Neuronal stem cell (in vitro differentiated cells): ENCODE results near the gene AAGAB.

ENCODE experiments used
- DNase-seq: peaks from one replicate; pipeline ENCODE4 v3.0.0-alpha.2; 2013; ENCODE audit warnings: low spot score
- H2AFZ ChIP-seq: one replicate; pipeline ENCODE4 v1.6.1; 2013; ENCODE audit warnings: mild to moderate bottlenecking, low read length, inconsistent platforms
- H2AK5ac ChIP-seq: 2 replicates; pipeline ENCODE4 v1.6.1; 2013; ENCODE audit warnings: low read depth, mild to moderate bottlenecking, inconsistent platforms, low read length, moderate library complexity, mixed read lengths
- H2BK120ac ChIP-seq: 2 replicates; pipeline ENCODE4 v1.6.1; 2013; ENCODE audit warnings: low read depth, mild to moderate bottlenecking, inconsistent platforms, low read length, moderate library complexity, mixed read lengths
- H2BK12ac ChIP-seq: one replicate; pipeline ENCODE4 v1.6.1; 2013; ENCODE audit warnings: low read length, inconsistent platforms
- H2BK15ac ChIP-seq: 2 replicates; pipeline ENCODE4 v1.6.1; 2013; ENCODE audit warnings: mild to moderate bottlenecking, low read length, inconsistent platforms, mixed read lengths
- H2BK5ac ChIP-seq: one replicate; pipeline ENCODE4 v1.6.1; 2013; ENCODE audit warnings: inconsistent platforms, mild to moderate bottlenecking, low read length, moderate library complexity
- H3K14ac ChIP-seq: one replicate; pipeline ENCODE4 v1.6.1; 2013; ENCODE audit warnings: low read length, inconsistent platforms
- H3K18ac ChIP-seq: 2 replicates; pipeline ENCODE4 v1.6.1; 2013; ENCODE audit warnings: low read length, inconsistent platforms
- H3K23ac ChIP-seq: 2 replicates; pipeline ENCODE4 v1.6.1; 2013; ENCODE audit warnings: low read depth, mild to moderate bottlenecking, mixed read lengths, low read length, inconsistent platforms; ENCODE audit not compliant: poor library complexity
- H3K27ac ChIP-seq: replicated peaks from 3 replicates; pipeline ENCODE4 v1.5.1; 2013; ENCODE audit warnings: low read length, inconsistent platforms
- H3K27me3 ChIP-seq, 3 experiments: 2 replicates each; pipeline ENCODE4 v1.6.1; 2013; ENCODE audit warnings: low read length in 3 of 3, mild to moderate bottlenecking in 2 of 3, inconsistent platforms in 1 of 3, low read depth in 1 of 3, mixed read lengths in 1 of 3, moderate library complexity in 1 of 3; ENCODE audit not compliant: control insufficient read depth in 3 of 3, insufficient read depth in 3 of 3
- H3K36me3 ChIP-seq, 2 donors: replicated peaks in 1 of 2; 2 replicates each; pipeline ENCODE4 v1.6.1; 2013; ENCODE audit warnings: low read length in 2 of 2; ENCODE audit not compliant: control insufficient read depth in 2 of 2, insufficient read depth in 2 of 2
- H3K4ac ChIP-seq: 2 replicates; pipeline ENCODE4 v1.6.1; 2013; ENCODE audit warnings: inconsistent platforms, mild to moderate bottlenecking, low read length, moderate library complexity
- H3K4me1 ChIP-seq, 2 donors: 1 replicate in 1 of 2; 2 replicates in 1 of 2; pipeline ENCODE4 v1.6.1; 2013; ENCODE audit warnings: low read length in 2 of 2, low read depth in 1 of 2; ENCODE audit not compliant: control insufficient read depth in 2 of 2, insufficient read depth in 1 of 2
- H3K4me2 ChIP-seq: one replicate; pipeline ENCODE4 v1.6.1; 2013; ENCODE audit warnings: mild to moderate bottlenecking, low read length, inconsistent platforms; ENCODE audit not compliant: insufficient read depth, poor library complexity, severe bottlenecking
- H3K4me3 ChIP-seq, 2 donors: 2 replicates each; pipeline ENCODE4 v1.5.1; 2013; ENCODE audit warnings: low read length in 2 of 2, mild to moderate bottlenecking in 2 of 2, inconsistent platforms in 1 of 2, moderate library complexity in 1 of 2
- H3K79me1 ChIP-seq: one replicate; pipeline ENCODE4 v1.6.1; 2013; ENCODE audit warnings: low read depth, mild to moderate bottlenecking, inconsistent platforms, low read length, moderate library complexity
- H3K9ac ChIP-seq: one replicate; pipeline ENCODE4 v1.6.1; 2013; ENCODE audit warnings: mild to moderate bottlenecking, low read depth, low read length, inconsistent platforms; ENCODE audit not compliant: poor library complexity
- H3K9me3 ChIP-seq, 2 donors: replicated peaks in 1 of 2; 2 replicates each; pipeline versions ENCODE3 to v1.6.1; 2013; ENCODE audit warnings: low read length in 2 of 2, mild to moderate bottlenecking in 2 of 2, inconsistent platforms in 1 of 2, low read depth in 1 of 2, mixed read lengths in 1 of 2, moderate library complexity in 1 of 2; ENCODE audit not compliant: control insufficient read depth in 2 of 2, insufficient read depth in 1 of 2
- H4K8ac ChIP-seq: one replicate; pipeline ENCODE4 v1.6.1; 2013; ENCODE audit warnings: low read depth, mild to moderate bottlenecking, inconsistent platforms, low read length, moderate library complexity
- H4K91ac ChIP-seq: one replicate; pipeline ENCODE4 v1.6.1; 2013; ENCODE audit warnings: low read length, low read depth, mild to moderate bottlenecking, inconsistent platforms; ENCODE audit not compliant: poor library complexity
- WGBS, 2 donors: extraction: QIAGEN DNeasy Blood & Tissue Kit; methylation state at CpG; one replicate each; pipeline ENCODE4 v1.1.7; 2013; ENCODE audit warnings: missing lambda C conversion rate in 2 of 2, mixed read lengths in 1 of 2; ENCODE audit not compliant: insufficient read length in 2 of 2, insufficient replicate concordance in 1 of 2; ENCODE audit errors: extremely low coverage in 2 of 2; 5-methylcytosine and 5-hydroxymethylcytosine counted together

The AAGAB gene

GRCh38 chr15:67215102-67215501 is 39.4 kb downstream of the AAGAB start:
- Histone ChIP-seq H3K9me3 (no peaks in the 10 kb centered on the region), H3K4me1 (no peaks in the 10 kb centered on the region), H2BK5ac (no peak overlapping the region), H3K18ac (no peak overlapping the region), H2AFZ (no peak overlapping the region), H3K4me3 (no peak overlapping the region), H3K9ac (no peak overlapping the region), H2AK5ac (no peak overlapping the region), H3K27me3 (no peaks in the 10 kb centered on the region), H4K8ac (no peak overlapping the region), H3K4me2 (no peak overlapping the region), H4K91ac (no peak overlapping the region), H3K23ac (no peak overlapping the region), H2BK15ac (no peak overlapping the region), H2BK120ac (no peak overlapping the region), H3K36me3 (peaks cover 0 to 8% of the 10 kb centered on the region in 2 donors), H2BK12ac (no peak overlapping the region), H3K79me1 (no peaks in the 10 kb centered on the region), H3K27ac (no peak overlapping the region), H3K4ac (no peak overlapping the region), H3K14ac (no peak overlapping the region)
- DNase-seq: no peak
- no CpG with 5 or more reads among the region's 6 CpGs for WGBS, 2 donors

- Histone ChIP-seq H2AFZ (no peak overlapping the region), H3K9ac (no peak overlapping the region), H3K4me3 (no peak overlapping the region), H3K18ac (no peak overlapping the region), H3K4me2 (no peak overlapping the region), H2BK12ac (no peak overlapping the region), H2BK5ac (no peak overlapping the region), H3K27me3 (no peaks in the 10 kb centered on the region), H3K79me1 (no peaks in the 10 kb centered on the region), H3K4me1 (no peaks in the 10 kb centered on the region), H2AK5ac (no peak overlapping the region), H3K4ac (no peak overlapping the region), H3K27ac (no peak overlapping the region), H2BK120ac (no peak overlapping the region), H3K14ac (no peak overlapping the region), H3K9me3 (no peaks in the 10 kb centered on the region), H4K8ac (no peak overlapping the region), H2BK15ac (no peak overlapping the region), H4K91ac (no peak overlapping the region), H3K36me3 (peaks cover 2 to 16% of the 10 kb centered on the region in 2 donors), H3K23ac (no peak overlapping the region)
- no peak for DNase-seq
- whole genome bisulfite sequencing, 2 donors: no CpG with 5 or more reads among the region's 4 CpGs
Observed at GRCh38 chr15:67212684-67213367, 41.6 kb downstream of the AAGAB start.

GRCh38 chr15:67210555-67211168 is 43.8 kb downstream of the AAGAB start:
- Histone ChIP-seq H3K4me2 (no peak overlapping the region), H3K23ac (no peak overlapping the region), H3K36me3 (peaks cover 2 to 31% of the 10 kb centered on the region in 2 donors), H3K4me3 (no peak overlapping the region), H3K27me3 (no peaks in the 10 kb centered on the region), H3K18ac (no peak overlapping the region), H3K14ac (no peak overlapping the region), H2AFZ (no peak overlapping the region), H2BK12ac (no peak overlapping the region), H3K79me1 (no peaks in the 10 kb centered on the region), H2AK5ac (no peak overlapping the region), H2BK120ac (no peak overlapping the region), H2BK15ac (no peak overlapping the region), H3K4me1 (no peaks in the 10 kb centered on the region), H3K4ac (no peak overlapping the region), H3K9me3 (no peaks in the 10 kb centered on the region), H4K8ac (no peak overlapping the region), H3K9ac (no peak overlapping the region), H3K27ac (no peak overlapping the region), H4K91ac (no peak overlapping the region), H2BK5ac (no peak overlapping the region)
- DNase-seq: no peak
- WGBS, 2 donors: 100% methylated on average over 1 of the region's 5 CpGs; no CpG with 5 or more reads in 1 of the 2 donors

- Histone ChIP-seq H2BK120ac (no peak overlapping the region), H3K4me2 (no peak overlapping the region), H3K36me3 (peaks cover 4 to 45% of the 10 kb centered on the region in 2 donors), H3K14ac (no peak overlapping the region), H4K8ac (no peak overlapping the region), H3K9me3 (no peaks in the 10 kb centered on the region), H3K79me1 (no peaks in the 10 kb centered on the region), H3K4ac (no peak overlapping the region), H3K23ac (no peak overlapping the region), H3K4me1 (no peaks in the 10 kb centered on the region), H2AK5ac (no peak overlapping the region), H2BK5ac (no peak overlapping the region), H2BK15ac (no peak overlapping the region), H3K27me3 (no peaks in the 10 kb centered on the region), H3K9ac (no peak overlapping the region), H4K91ac (no peak overlapping the region), H2AFZ (no peak overlapping the region), H3K4me3 (no peak overlapping the region), H3K18ac (no peak overlapping the region), H2BK12ac (no peak overlapping the region), H3K27ac (no peak overlapping the region)
- DNase-seq: no peak
- WGBS, 2 donors: no CpG with 5 or more reads among the region's 2 CpGs
Observed at GRCh38 chr15:67208396-67208795, 46.1 kb downstream of the AAGAB start.
